H4 (cell line): Measurements from ENCODE around the gene VAMP4. TPM values are rescaled to one million over a fixed set of nuclear protein-coding genes. Genes with fewer than 3 reads are reported as not detected.
"Not testable (repeated sequence)": the region's sequence is repeated elsewhere in the genome, so short reads cannot be mapped to it uniquely, and the experiment has no call there.

Experiments used
- DNase-seq: peaks from one replicate; pipeline ENCODE4 v3.0.0-alpha.2; 2015; ENCODE audit warnings: low spot score
- total RNA-seq: library from RNA; depleted of rRNA; stranded (reverse); fragments of >200 nt; shearing (Covaris generic); gene quantifications from 2 replicates; pipeline ENCODE4 v1.2.3, GENCODE V29; 2014

VAMP4 gene
- total RNA-seq, 1 experiment from 2014 or later, result 7.4 TPM

DNA sequence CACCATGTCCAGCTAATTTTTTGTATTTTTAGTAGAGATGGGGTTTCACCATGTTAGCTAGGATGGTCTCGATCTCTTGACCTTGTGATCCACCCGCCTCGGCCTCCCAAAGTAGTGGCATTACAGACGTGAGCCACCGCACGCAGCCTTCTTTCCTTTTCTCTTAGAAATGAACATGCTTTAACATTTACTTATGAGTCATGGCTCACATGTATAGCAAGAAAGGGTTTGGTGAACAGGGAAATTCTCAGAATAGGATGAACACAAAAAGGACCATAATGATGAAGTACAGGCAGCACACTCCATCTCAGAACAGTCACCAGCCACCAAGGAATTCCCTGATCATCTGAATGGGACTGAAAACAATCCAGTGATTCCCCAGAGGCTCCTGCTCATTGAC, 9.4 kb upstream of the VAMP4 start:
- no peak for DNase-seq

DNA sequence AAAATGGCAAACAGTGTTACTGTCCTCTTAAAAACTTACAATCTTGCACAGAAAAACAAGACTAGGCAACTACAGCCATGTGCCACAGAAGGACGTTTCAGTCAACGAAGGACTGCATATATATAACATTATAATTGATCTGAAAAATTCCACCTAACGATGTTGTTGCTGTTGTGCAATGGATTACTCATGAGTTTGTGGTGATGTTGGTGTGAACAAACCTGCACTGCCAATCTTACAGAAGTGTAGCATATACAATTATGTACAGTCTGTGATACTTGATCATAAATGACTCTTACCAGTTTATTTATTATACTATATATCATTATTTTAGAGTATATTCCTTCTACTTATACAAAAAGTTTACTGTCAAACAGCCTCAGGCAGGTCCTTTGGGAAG, 6.8 kb upstream of the VAMP4 start:
- no peak for DNase-seq

DNA sequence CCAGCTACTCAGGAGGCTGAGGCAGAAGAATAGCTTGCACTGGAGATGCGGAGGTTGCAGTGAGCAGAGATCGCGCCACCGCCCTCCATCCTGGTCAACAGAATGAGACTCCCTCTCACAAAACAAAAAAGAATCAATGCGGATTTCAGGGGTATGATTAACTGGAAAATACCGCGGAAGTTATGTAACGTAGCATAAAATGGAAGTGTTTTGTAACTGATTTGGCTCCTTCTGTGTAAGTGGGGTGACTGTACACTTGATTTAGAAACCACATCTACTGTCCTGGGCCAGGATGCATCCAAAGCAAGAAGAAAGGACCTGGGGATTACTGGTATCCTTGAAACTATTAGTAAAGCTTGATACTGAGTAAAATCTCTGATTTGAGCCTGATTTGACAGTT, 3.1 kb upstream of the VAMP4 start:
- no peak for DNase-seq

GRCh38 chr1:171743081-171743870, 1.4 kb upstream of the VAMP4 start:
- peak; percentile 26 for DNase-seq

GRCh38 chr1:171742577-171742922, 685 bp upstream of the VAMP4 start:
- DNase-seq, result peak; percentile 26

GRCh38 chr1:171740987-171741871, 636 bp downstream of the VAMP4 start:
- DNase-seq, result no peak

- no peak for DNase-seq
Observed at GRCh38 chr1:171740356-171740863, 1.5 kb downstream of the VAMP4 start.

- DNase-seq, result no peak
Observed at GRCh38 chr1:171739656-171740055, 2.2 kb downstream of the VAMP4 start.

- DNase-seq, result no peak
Observed at GRCh38 chr1:171738911-171739310, 3.0 kb downstream of the VAMP4 start.

DNA sequence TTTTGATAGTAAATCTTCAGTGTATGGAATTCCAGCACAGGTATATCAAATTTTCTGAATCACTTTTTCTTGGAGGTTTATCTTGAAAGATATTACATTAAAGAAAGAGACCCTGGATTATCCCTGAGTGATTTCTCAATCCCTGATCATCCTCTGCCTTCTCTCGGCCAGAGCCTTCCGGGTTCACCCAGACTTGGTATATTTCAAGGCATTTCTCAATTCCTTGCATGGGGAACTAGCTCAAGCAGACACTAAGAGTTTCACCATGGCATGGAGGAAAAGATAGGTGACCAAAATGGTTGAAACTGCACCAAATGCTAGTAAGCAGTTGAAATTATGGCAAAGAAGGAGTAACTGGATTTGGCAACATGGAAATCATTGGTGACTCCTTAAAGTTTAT, 5.7 kb downstream of the VAMP4 start:
- DNase-seq, result no peak

GRCh38 chr1:171730052-171730451, 11.8 kb downstream of the VAMP4 start:
- DNase-seq, result no peak

GRCh38 chr1:171727778-171728177, 14.1 kb downstream of the VAMP4 start:
- no peak for DNase-seq

DNA sequence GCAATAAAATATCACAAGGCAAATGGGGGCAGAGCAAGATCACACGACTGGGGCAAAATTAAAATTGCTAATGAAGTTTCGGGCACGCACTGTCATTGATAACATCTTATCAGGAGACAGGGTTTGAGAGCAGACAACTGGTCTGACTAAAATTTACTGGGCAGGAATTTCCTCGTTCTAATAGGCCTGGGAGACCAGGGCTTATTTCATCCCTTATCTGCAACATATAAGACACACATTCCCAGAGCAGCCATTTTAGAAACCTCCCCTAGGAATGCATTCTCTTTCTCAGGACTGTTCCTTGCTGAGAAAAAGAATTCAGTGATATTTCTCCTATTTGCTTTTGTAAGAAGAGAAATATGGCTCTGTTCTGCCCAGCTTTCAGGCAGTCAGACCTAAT, 18.7 kb downstream of the VAMP4 start:
- not testable (repeated sequence) for DNase-seq

DNA sequence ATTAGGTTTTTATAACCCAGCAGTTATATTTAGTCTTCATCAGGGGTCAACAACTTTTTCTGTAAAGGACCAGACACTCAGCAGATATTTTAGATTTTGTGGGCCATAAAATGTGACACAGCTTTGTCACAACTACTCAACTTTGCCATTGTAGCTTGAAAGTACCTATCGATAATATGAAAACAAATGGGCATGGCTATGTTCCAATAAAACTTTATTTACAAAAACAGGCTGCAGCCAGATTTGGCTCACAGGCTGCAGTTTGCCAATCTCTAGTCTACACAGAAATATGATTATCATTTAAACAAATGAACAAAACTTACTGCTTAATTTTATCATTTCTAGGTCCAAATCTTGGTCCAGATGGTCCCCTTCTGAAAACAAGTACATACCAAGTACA, 23.0 kb downstream of the VAMP4 start:
- no peak for DNase-seq

DNA sequence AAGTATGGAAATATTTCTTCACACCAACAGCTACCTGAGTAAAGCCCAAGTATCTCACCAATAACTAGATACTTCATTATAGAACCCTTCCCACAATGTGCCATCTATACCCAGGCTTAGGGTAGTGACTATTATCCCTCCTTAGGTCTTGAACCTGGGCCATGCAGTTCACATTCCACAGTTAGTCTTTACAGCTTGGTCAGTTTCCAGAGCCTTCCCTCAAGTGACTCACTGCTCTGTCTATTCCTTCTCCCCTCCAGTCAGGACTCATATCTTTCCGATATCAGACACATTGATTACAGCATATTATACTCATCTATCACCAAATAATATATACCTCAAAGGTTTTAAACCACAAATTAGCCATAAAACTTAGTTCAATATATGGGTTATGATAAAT, 23.6 kb downstream of the VAMP4 start:
- DNase-seq, result no peak

GRCh38 chr1:171717062-171717718, 24.7 kb downstream of the VAMP4 start:
- no peak for DNase-seq

GRCh38 chr1:171716616-171717015, 25.2 kb downstream of the VAMP4 start:
- no peak for DNase-seq

GRCh38 chr1:171715813-171716251, 26.0 kb downstream of the VAMP4 start:
- no peak for DNase-seq

GRCh38 chr1:171712341-171712740, 29.5 kb downstream of the VAMP4 start:
- DNase-seq, result no peak

DNA sequence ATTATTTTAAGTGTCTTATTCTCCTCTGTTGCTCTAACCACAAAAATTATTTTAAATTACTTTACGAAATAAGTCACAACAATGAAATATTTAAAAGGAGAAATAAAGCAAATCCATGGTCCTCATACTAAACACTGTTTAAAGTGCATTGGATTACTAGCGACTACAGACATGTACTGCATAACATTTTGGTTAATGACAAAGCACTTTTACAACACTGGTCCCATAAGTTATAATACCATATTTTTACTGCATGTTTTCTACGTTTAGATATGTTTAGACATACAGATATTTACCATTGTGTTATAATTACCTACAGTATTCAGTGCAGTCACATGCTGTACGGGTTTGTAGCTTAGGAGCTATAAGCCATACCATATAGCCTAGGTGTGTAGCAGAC, 30.2 kb downstream of the VAMP4 start:
- DNase-seq, result no peak

DNA sequence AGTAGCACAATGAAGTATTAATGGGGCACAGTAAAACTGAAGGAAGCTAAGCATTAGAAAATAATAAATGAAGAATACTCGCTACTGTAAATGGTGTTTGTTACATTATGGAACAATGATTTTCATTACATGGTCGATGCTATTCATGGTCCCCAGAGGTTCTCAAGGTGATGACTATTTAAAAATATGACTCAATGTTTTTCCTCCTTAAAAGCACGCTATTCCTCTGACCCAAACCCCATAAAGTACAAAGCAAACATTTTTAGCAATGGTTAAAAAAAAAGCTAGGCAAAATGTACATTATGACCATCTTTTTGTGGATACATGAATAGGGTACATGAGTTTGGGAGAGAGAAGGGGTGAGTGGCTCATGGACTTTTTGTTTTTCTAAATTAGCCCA, 34.3 kb downstream of the VAMP4 start:
- DNase-seq, result no peak

DNA sequence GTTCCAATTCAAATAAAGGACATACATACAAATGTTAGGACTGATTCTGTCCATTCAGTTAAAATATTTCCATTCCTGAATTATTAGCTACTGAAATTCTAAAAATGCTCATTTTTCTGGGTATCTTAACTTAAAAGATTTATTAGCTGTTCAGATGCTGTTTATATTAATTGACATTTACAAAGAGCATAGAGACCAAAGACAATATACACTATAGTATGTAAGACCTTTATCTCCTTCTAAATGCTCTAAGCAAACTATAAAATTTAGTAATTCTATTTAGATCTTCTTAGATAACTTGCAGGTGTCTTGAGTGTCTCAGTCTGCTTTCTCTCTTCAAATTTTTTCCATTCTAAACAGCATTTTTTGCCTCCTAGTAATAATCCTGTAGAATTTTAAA, 39.3 kb downstream of the VAMP4 start:
- no peak for DNase-seq
